ENCODE data around the gene ZSWIM7. TPM values are rescaled to one million over a fixed set of nuclear protein-coding genes. Genes with fewer than 3 reads are reported as not detected.

The ZSWIM7 gene, protein sequence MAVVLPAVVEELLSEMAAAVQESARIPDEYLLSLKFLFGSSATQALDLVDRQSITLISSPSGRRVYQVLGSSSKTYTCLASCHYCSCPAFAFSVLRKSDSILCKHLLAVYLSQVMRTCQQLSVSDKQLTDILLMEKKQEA
- total RNA-seq = 10 to 100 TPM in 3 of 4 donors, 1 to 10 TPM in 1; 9.1 to 15.4 (median 12.5) TPM

DNA sequence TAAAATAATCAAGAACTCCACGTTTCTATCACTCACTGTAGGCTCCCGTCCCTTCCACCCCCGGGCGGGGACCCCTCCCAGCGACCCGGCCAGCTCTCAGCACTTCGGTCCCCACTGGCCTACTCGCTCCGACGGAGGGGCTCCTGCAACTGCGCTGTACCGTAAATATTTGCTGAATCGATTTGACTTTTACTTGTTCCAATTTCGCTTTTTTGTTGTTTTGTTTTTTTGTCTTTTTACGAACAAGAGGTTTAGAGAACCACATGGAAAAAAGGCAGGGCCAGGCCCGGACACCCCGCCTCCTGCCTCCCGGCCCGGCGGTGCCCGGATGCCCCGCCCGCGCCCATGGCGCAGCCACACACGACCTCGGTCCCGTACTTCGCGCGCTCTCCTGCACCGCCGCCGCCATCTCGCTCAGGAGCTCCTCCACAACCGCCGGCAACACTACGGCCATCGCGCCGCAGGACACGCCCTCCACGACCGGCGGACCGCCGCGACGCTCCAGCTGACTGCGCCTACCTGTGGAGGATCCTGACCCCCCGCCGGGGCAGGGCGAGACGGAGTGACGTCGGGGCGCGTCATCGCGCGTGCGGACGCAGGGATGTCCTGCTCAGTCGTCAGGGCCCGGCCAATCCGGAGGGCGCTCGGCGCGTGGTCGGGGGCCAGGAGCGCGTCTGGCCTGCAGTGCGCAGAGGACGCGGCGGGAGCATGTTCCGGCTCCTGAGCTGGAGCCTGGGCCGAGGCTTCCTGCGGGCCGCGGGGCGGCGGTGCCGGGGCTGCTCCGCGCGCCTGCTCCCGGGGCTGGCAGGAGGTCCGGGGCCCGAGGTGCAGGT lies at the start of gene ZSWIM7, which contains the start of gene TTC19:
TSS of gene ZSWIM7 (minus strand) at position 564 of the 833 bp plus-strand sequence. CDS start at position 454, 110 bp downstream.
TSS of gene TTC19 (plus strand) at position 684 of the 833 bp plus-strand sequence. CDS start at position 709, 25 bp downstream.
- TF ChIP-seq POLR2A (IDR thresholded peaks at IDR 0.05) = peak; percentile 59 to 87
- peak; percentile 52 for TF ChIP-seq EP300 (IDR thresholded peaks at IDR 0.05)
- TF ChIP-seq POLR2AphosphoS5 (IDR thresholded peaks at IDR 0.05) = peak; percentile 83 to 95 (median 83)
- TF ChIP-seq, protein P1, sequence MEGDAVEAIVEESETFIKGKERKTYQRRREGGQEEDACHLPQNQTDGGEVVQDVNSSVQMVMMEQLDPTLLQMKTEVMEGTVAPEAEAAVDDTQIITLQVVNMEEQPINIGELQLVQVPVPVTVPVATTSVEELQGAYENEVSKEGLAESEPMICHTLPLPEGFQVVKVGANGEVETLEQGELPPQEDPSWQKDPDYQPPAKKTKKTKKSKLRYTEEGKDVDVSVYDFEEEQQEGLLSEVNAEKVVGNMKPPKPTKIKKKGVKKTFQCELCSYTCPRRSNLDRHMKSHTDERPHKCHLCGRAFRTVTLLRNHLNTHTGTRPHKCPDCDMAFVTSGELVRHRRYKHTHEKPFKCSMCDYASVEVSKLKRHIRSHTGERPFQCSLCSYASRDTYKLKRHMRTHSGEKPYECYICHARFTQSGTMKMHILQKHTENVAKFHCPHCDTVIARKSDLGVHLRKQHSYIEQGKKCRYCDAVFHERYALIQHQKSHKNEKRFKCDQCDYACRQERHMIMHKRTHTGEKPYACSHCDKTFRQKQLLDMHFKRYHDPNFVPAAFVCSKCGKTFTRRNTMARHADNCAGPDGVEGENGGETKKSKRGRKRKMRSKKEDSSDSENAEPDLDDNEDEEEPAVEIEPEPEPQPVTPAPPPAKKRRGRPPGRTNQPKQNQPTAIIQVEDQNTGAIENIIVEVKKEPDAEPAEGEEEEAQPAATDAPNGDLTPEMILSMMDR (IDR thresholded peaks at IDR 0.05) = no peak
- Histone ChIP-seq H3K9me3 (no peaks in the 10 kb centered on the region), H3K36me3 (peaks cover 34% of the 10 kb centered on the region), H3K4me1 (peaks cover 29% of the 10 kb centered on the region), H3K27ac (peak within 1 kb of the TSS; percentile 95), H3K4me3 (peak within 1 kb of the TSS; percentile 78), H3K27me3 (no peaks in the 10 kb centered on the region)
- under 1% methylated on average over 37 of the region's 91 CpGs for WGBS
- peak; percentile 96 to 98 for DNase-seq (ENCODE audit: low spot score in 2 of 2)

DNA sequence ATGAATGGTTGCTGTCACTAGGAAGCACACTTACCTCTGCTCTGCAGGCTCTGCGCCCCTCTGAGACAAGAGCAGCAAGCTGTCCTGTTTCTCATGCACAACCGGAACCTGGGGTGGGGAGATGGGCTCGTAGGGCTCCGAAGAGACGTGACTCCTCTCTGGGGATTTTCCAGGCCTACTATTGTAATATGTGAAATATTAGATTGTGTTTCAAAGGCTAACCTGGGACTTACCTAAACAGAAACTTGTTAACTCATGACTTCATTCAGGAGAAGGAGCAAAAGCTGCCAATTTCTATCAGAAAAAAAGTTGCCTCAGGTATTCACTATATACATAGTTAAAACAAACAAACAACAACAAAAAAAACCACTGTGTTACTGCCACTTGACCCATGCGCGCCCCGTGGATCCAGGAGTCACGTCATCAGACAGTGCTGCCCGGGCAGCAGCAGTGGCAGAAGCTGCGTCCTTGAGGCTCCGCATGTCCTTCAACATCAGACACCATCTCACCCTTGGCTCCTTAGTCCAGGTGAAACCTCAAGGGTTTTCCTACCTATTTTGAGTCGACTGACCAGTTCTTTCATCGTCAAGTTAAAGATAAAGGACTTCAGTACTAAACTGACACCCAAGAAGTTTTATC lies 49.4 kb upstream of the ZSWIM7 start:
- H3K36me3 ChIP-seq = peaks cover 88% of the 10 kb centered on the region

DNA sequence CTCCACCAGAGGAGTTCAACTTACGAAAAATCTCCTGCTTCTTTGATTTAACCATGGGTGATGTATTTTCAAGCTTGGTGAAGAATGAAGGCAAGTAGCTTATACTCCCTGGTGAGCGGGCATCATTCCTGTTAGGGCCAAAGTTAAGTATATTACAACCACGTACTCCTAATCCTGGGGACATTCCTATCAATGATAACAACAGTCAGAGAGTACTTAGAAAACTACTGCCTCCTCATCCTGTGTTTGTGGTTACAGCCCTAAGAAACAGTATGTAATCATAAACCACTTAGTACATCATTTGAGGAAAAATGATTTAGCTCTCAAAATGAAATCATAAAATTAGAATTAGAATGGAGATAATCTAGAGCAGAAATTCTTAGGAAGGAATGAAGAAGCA lies 47.5 kb upstream of the ZSWIM7 start:
- DNase-seq (ENCODE audit: low spot score in 2 of 2) = no peak
- Histone ChIP-seq H3K27ac (no peak overlapping the region), H3K27me3 (no peaks in the 10 kb centered on the region), H3K4me3 (no peak overlapping the region), H3K36me3 (peaks cover 86% of the 10 kb centered on the region), H3K4me1 (no peaks in the 10 kb centered on the region), H3K9me3 (no peaks in the 10 kb centered on the region)
- WGBS = 94% methylated on average over 3 of the region's 3 CpGs
- TF ChIP-seq POLR2AphosphoS5 (IDR thresholded peaks at IDR 0.05) (no peak), EP300 (IDR thresholded peaks at IDR 0.05) (no peak), POLR2A (IDR thresholded peaks at IDR 0.05) (no peak)
- TF ChIP-seq, protein P1 (IDR thresholded peaks at IDR 0.05) = no peak

More for the DNA sequence above, 49.4 kb upstream of the ZSWIM7 start:
- H3K9me3 ChIP-seq = no peaks in the 10 kb centered on the region
- H3K4me3 ChIP-seq = no peak overlapping the region
- 85% methylated on average over 14 of the region's 14 CpGs for WGBS
- no peaks in the 10 kb centered on the region for H3K27me3 ChIP-seq
- DNase-seq (ENCODE audit: low spot score in 2 of 2) = no peak
- no peak overlapping the region for H3K27ac ChIP-seq
- TF ChIP-seq EP300 (IDR thresholded peaks at IDR 0.05) (no peak), POLR2A (IDR thresholded peaks at IDR 0.05) (no peak), POLR2AphosphoS5 (IDR thresholded peaks at IDR 0.05) (no peak)
- TF ChIP-seq, protein P1 (IDR thresholded peaks at IDR 0.05) = no peak
- no peaks in the 10 kb centered on the region for H3K4me1 ChIP-seq

DNA sequence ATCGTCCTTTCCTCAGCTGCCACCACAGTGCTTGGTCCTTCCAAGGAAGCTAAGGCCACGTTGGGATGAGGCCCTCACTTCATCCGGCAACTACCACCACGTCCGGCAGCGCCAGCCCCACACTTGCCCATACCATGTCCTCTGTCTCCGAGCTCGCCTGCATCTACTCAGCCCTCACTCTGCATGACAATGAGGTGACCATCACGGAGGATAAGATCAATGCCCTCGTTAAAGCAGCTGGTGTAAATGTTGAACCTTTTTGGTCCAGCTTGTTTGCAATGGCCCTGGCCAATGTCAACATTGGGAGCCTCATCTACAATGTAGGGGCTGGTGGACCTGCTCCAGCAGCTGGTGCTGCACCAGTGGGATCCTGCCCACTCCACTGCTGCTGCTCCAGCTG lies 45.0 kb upstream of the ZSWIM7 start:
- no peaks in the 10 kb centered on the region for H3K9me3 ChIP-seq
- H3K27me3 ChIP-seq = no peaks in the 10 kb centered on the region
- H3K4me3 ChIP-seq = no peak overlapping the region
- WGBS = 91% methylated on average over 10 of the region's 10 CpGs
- DNase-seq (ENCODE audit: low spot score in 2 of 2) = no peak
- H3K4me1 ChIP-seq = no peaks in the 10 kb centered on the region
- H3K36me3 ChIP-seq = peaks cover 83% of the 10 kb centered on the region
- no peak overlapping the region for H3K27ac ChIP-seq
- TF ChIP-seq POLR2AphosphoS5 (IDR thresholded peaks at IDR 0.05) (no peak), POLR2A (IDR thresholded peaks at IDR 0.05) (no peak), EP300 (IDR thresholded peaks at IDR 0.05) (no peak)
- TF ChIP-seq, protein P1 (IDR thresholded peaks at IDR 0.05) = no peak

Measured in suprapubic skin (tissue), 4 donors.